Ramos (cell line): ENCODE measurements around the gene ADD2.

Experiments used
- in situ Hi-C: fragments of 300-500 bp; cut with MboI; formaldehyde crosslinking; loops from one replicate; pipeline ENCODE4 v1.14.3; 2022; ENCODE audit warnings: low sequenced_read_pairs; ENCODE audit not compliant: unreplicated experiment

Gene ADD2

GRCh38 chr2:70785137-70785911 lies 17.3 kb upstream of the ADD2 start:
- in situ Hi-C loops = no loop called here

GRCh38 chr2:70784320-70784719 lies 16.3 kb upstream of the ADD2 start:
- in situ Hi-C loops = no loop called here

- in situ Hi-C loops = no loop called here
These were observed 12.0 kb upstream of the ADD2 start for GRCh38 chr2:70779911-70780545.

GRCh38 chr2:70779491-70779890 lies 11.5 kb upstream of the ADD2 start:
- in situ Hi-C loops = no loop called here

GRCh38 chr2:70778676-70779075 lies 10.7 kb upstream of the ADD2 start:
- in situ Hi-C loops = no loop called here

GRCh38 chr2:70777450-70777849 lies 9.4 kb upstream of the ADD2 start:
- in situ Hi-C loops = no loop called here

GRCh38 chr2:70776266-70776665 lies 8.3 kb upstream of the ADD2 start:
- in situ Hi-C loops = no loop called here

GRCh38 chr2:70775141-70775540 lies 7.1 kb upstream of the ADD2 start:
- in situ Hi-C loops = no loop called here

GRCh38 chr2:70772486-70773155 lies 4.6 kb upstream of the ADD2 start:
- in situ Hi-C loops = no loop called here

GRCh38 chr2:70771446-70771845 lies 3.4 kb upstream of the ADD2 start:
- in situ Hi-C loops = no loop called here

- in situ Hi-C loops = no loop called here
These were observed 1.4 kb upstream of the ADD2 start for GRCh38 chr2:70769450-70769849.

GRCh38 chr2:70768590-70769085 lies 638 bp upstream of the ADD2 start:
- in situ Hi-C loops = no loop called here

- in situ Hi-C loops = no loop called here
These were observed 811 bp downstream of the ADD2 start for GRCh38 chr2:70767079-70767698.

GRCh38 chr2:70766357-70767078 lies 1.5 kb downstream of the ADD2 start:
- in situ Hi-C loops = no loop called here

- in situ Hi-C loops = no loop called here
These were observed 2.5 kb downstream of the ADD2 start for GRCh38 chr2:70765507-70765906.

- in situ Hi-C loops = no loop called here
These were observed 8.6 kb downstream of the ADD2 start for GRCh38 chr2:70759446-70759845.

- in situ Hi-C loops = no loop called here
These were observed 10.0 kb downstream of the ADD2 start for GRCh38 chr2:70757966-70758365.

GRCh38 chr2:70757360-70757759 lies 10.6 kb downstream of the ADD2 start:
- in situ Hi-C loops = no loop called here

GRCh38 chr2:70756128-70756527 lies 11.9 kb downstream of the ADD2 start:
- in situ Hi-C loops = no loop called here

- in situ Hi-C loops = no loop called here
These were observed 14.1 kb downstream of the ADD2 start for GRCh38 chr2:70753902-70754301.
